ENCODE results near the gene ZNF862.

Gene ZNF862

DNA sequence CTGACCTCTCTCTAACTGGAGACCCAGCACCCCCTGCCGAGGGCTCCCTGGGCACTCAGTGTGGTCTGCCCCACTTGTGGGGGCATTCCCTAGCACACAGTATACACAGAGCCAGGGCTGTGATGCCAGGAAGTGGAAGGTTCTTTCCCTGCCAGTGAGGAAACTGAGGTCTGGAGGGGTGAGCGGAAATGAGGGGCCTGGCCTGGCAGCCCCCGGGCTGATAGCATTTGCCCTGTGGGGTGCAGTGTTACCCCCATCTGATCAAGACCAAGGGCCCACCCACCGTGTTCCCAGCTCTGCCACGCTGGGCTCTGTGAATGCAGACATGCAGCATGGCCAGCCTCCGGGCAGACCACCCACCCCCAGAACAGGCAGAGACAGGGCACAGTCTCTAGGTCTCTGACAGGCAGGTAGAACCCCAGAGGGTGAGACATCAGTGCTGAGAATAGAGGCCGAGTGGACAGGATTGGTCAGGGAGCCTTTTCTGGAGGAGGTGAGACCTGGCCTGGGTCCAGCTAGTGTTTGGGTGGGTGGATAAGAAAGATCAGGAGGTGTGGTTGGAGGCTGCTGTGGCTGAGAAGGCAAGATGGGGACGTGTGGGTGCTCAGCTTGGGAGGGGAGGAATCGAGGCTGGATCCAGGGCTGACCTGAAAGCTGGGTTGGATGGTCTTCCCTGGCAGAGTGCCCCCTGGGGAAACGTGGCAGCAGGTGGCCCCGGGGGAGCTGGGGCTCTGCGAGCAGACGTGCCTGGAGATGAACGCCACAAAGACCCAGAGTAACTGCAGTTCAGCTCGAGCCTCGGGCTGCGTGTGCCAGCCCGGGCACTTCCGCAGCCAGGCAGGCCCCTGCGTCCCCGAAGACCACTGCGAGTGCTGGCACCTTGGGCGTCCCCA lies 10.8 kb upstream of the ZNF862 start:
- TF ChIP-seq SIN3A (IDR thresholded peaks at IDR 0.05; ENCODE audit: borderline replicate concordance, insufficient read depth, low read length) (no peak), POLR2AphosphoS5 (IDR thresholded peaks at IDR 0.05; ENCODE audit: low read depth, low read length) (no peak), FOXP2 (optimal IDR thresholded peaks at IDR 0.05; ENCODE audit: borderline replicate concordance, extremely low read depth, extremely low read length, insufficient read depth) (no peak), TAF1 (IDR thresholded peaks at IDR 0.05; ENCODE audit: borderline replicate concordance, insufficient read depth, low read length) (no peak)
- TF ChIP-seq, protein P1, sequence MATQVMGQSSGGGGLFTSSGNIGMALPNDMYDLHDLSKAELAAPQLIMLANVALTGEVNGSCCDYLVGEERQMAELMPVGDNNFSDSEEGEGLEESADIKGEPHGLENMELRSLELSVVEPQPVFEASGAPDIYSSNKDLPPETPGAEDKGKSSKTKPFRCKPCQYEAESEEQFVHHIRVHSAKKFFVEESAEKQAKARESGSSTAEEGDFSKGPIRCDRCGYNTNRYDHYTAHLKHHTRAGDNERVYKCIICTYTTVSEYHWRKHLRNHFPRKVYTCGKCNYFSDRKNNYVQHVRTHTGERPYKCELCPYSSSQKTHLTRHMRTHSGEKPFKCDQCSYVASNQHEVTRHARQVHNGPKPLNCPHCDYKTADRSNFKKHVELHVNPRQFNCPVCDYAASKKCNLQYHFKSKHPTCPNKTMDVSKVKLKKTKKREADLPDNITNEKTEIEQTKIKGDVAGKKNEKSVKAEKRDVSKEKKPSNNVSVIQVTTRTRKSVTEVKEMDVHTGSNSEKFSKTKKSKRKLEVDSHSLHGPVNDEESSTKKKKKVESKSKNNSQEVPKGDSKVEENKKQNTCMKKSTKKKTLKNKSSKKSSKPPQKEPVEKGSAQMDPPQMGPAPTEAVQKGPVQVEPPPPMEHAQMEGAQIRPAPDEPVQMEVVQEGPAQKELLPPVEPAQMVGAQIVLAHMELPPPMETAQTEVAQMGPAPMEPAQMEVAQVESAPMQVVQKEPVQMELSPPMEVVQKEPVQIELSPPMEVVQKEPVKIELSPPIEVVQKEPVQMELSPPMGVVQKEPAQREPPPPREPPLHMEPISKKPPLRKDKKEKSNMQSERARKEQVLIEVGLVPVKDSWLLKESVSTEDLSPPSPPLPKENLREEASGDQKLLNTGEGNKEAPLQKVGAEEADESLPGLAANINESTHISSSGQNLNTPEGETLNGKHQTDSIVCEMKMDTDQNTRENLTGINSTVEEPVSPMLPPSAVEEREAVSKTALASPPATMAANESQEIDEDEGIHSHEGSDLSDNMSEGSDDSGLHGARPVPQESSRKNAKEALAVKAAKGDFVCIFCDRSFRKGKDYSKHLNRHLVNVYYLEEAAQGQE (IDR thresholded peaks at IDR 0.05; ENCODE audit: insufficient read depth in 1 of 2, low read depth in 2 of 2, low read length in 2 of 2) = no peak

DNA sequence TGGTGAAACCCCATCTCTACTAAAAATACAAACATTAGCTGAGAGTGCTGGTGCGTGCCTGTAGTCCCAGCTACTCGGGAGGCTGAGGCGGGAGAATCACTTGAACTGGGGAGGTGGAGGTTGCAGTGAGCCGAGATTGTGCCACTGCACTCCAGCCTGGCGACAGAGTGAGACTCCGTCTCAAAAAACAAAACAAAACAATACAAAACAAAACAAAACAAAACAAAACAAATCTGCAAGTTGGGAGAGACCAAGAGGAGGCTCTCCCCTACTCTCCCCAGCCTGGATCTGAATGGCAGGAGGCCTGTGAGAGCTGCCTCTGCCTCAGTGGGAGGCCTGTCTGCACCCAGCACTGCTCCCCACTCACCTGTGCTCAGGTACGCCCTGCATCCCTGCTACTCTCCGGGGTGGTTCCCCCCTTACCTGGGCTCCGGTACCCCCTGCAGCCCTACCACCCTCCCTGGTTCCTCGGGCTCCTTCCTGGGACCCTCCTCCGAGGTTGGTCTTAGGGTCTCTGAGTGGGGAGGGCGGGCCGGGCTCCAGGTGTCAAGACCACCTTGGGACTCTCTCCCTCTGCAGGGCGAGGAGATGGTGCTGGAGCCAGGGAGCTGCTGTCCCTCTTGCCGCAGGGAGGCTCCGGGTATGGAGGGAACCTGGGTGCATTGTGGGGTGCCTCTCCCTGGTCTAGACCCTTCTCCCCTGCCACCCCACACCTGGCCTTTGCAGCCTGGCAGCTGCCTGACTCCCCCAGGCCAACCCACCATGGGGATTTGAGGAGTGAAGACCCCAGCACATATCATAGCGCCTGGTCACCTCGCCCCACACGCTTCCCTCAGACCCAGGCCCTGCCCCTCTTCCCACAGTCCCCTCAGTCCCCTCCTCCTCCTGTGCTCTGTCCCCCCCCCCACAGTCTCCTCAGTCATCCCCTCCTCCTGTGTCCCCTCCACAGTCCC lies 9.5 kb upstream of the ZNF862 start:
- TF ChIP-seq POLR2AphosphoS5 (IDR thresholded peaks at IDR 0.05; ENCODE audit: low read depth, low read length) (no peak), TAF1 (IDR thresholded peaks at IDR 0.05; ENCODE audit: borderline replicate concordance, insufficient read depth, low read length) (no peak)

- TF ChIP-seq, protein P1 (IDR thresholded peaks at IDR 0.05; ENCODE audit: insufficient read depth in 1 of 2, low read depth in 2 of 2, low read length in 2 of 2) = no peak
- no peak for TF ChIP-seq POLR2AphosphoS5 (IDR thresholded peaks at IDR 0.05; ENCODE audit: low read depth, low read length)
- TF ChIP-seq FOXP2 (optimal IDR thresholded peaks at IDR 0.05; ENCODE audit: borderline replicate concordance, extremely low read depth, extremely low read length, insufficient read depth) = no peak
- no peak for TF ChIP-seq SIN3A (IDR thresholded peaks at IDR 0.05; ENCODE audit: borderline replicate concordance, insufficient read depth, low read length)
- TF ChIP-seq TAF1 (IDR thresholded peaks at IDR 0.05; ENCODE audit: borderline replicate concordance, insufficient read depth, low read length) = no peak
Measured at GRCh38 chr7:149830997-149831740, 7.0 kb upstream of the ZNF862 start.

DNA sequence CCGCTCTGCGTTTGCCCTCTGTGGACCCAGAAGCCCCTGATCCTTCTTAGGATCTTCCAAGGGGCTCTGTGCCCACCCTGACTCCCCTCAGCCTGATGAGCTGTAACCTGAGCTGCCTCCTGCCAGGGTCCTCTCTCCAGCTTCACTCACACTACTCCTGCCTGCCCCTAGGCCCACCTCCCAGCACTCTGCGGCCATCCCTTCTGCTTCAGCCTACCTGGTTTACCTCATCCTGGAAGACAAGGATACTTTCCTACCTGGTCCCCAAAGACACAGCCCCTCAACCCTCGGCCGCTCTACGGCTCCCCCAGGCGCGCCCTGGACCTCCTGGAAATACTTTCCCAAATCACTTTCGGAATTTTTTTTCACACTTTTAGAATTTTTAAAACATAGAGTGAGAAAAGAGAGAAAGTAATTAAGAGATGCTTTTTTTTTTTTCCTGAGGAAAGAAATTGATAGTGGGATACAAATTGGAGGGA lies 6.4 kb upstream of the ZNF862 start:
- TF ChIP-seq SIN3A (IDR thresholded peaks at IDR 0.05; ENCODE audit: borderline replicate concordance, insufficient read depth, low read length) (no peak), FOXP2 (optimal IDR thresholded peaks at IDR 0.05; ENCODE audit: borderline replicate concordance, extremely low read depth, extremely low read length, insufficient read depth) (no peak), POLR2AphosphoS5 (IDR thresholded peaks at IDR 0.05; ENCODE audit: low read depth, low read length) (no peak), TAF1 (IDR thresholded peaks at IDR 0.05; ENCODE audit: borderline replicate concordance, insufficient read depth, low read length) (no peak)
- TF ChIP-seq, protein P1 (IDR thresholded peaks at IDR 0.05; ENCODE audit: insufficient read depth in 1 of 2, low read depth in 2 of 2, low read length in 2 of 2) = no peak

All from PFSK-1 (cell line).